HL-60 (cell line): Measurements from ENCODE around the gene IL20RA.

Experiments
- DNase-seq, 2 experiments: peaks; one replicate each; pipeline ENCODE4 v3.0.0-alpha.2; 2010 to 2020; ENCODE audit warnings: low read depth in 1 of 2, low spot score in 1 of 2
- H3K27ac ChIP-seq: fragments of 250-450 bp; sonication (Bioruptor Pico); replicated peaks from 2 replicates; pipeline ENCODE4 v1.5.1; 2020; ENCODE audit warnings: mild to moderate bottlenecking, moderate library complexity
- H3K27me3 ChIP-seq: fragments of 250-450 bp; sonication (Bioruptor Pico); 2 replicates; pipeline ENCODE4 v1.5.1; 2021; ENCODE audit warnings: mild to moderate bottlenecking, moderate library complexity; ENCODE audit not compliant: insufficient read depth, poor library complexity, severe bottlenecking
- H3K4me3 ChIP-seq: replicated peaks from 2 replicates; pipeline ENCODE4 v1.5.1; 2011; ENCODE audit warnings: mild to moderate bottlenecking, control low read depth, low read length; ENCODE audit not compliant: insufficient read depth
- GABPA ChIP-seq: IDR thresholded peaks from 2 replicates; pipeline ENCODE4 v1.6.1; 2012; ENCODE audit warnings: low read depth
- POLR2AphosphoS5 ChIP-seq: IDR thresholded peaks from 2 replicates; pipeline ENCODE4 v1.6.1; 2012; ENCODE audit warnings: low read depth
- SPI1 ChIP-seq: IDR thresholded peaks from 2 replicates; pipeline ENCODE4 v1.6.1; 2012; ENCODE audit warnings: low read depth, mild to moderate bottlenecking, borderline replicate concordance
- long read RNA-seq: library from polyadenylated mRNA; unstranded; transcript quantifications from one replicate; pipeline ENCODE4 v2.0.0, GENCODE V29; 2020
- TF ChIP-seq, protein P1 (sequence below): IDR thresholded peaks from one replicate; pipeline ENCODE4 v1.5.1; 2011; ENCODE audit warnings: low read length, control low read depth, inconsistent platforms; ENCODE audit not compliant: insufficient read depth
- TF ChIP-seq, protein P2 (sequence below): IDR thresholded peaks from 2 replicates; pipeline ENCODE4 v1.6.1; 2012; ENCODE audit warnings: low read depth; ENCODE audit not compliant: insufficient replicate concordance

Gene IL20RA, protein sequence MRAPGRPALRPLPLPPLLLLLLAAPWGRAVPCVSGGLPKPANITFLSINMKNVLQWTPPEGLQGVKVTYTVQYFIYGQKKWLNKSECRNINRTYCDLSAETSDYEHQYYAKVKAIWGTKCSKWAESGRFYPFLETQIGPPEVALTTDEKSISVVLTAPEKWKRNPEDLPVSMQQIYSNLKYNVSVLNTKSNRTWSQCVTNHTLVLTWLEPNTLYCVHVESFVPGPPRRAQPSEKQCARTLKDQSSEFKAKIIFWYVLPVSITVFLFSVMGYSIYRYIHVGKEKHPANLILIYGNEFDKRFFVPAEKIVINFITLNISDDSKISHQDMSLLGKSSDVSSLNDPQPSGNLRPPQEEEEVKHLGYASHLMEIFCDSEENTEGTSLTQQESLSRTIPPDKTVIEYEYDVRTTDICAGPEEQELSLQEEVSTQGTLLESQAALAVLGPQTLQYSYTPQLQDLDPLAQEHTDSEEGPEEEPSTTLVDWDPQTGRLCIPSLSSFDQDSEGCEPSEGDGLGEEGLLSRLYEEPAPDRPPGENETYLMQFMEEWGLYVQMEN
- long read RNA-seq, partial matches to known transcripts, result 0 of 1 reads
- long read RNA-seq, other reads (novel, unspliced or antisense), result 1 of 1 reads

DNA sequence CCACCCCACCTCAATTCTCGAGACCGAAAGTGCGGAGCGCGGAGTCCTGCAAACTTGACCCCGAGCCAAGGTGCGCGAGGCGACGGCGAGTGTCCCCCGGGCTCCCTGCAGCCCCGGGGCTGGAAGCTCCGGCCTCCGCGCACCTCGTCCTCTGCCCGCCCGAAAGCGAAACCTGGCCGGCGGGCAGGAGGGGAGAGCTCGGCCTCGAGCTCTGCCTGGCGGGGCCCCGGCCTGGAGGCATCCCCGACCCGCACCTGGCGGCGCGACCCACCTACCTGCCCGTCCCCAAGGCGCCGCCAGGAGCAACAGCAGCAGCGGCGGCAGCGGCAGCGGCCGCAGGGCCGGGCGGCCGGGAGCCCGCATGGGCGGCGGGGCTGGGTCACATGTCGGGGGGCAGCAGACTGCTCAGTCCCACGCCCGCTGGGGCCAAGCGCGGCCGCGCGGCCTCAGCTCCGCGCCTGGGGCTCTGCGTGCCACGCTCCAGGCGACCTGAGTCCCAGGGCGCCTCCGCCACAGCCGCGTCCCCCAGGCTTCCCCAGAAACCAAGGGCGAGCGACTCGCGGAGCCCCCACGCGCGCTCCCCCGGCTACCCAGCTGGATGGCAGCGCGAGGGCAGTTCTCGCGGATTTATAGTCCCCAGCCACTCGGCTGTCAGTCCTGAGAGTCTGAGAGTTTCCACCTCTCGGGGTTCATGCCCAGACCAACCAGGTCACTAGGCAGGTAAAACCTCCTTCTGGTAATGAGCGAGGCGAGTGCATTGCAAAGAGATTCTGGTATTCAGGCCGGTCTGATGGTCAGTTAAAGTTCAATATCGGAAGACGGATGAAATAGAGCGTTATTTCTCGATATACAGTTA lies at the start of gene IL20RA:
Gene IL20RA (minus strand): TSS at position 600 of the 856 bp plus-strand sequence. CDS start 237 bp downstream, at position 363.
- peak within 1 kb of the TSS; percentile 57 for H3K4me3 ChIP-seq

DNA sequence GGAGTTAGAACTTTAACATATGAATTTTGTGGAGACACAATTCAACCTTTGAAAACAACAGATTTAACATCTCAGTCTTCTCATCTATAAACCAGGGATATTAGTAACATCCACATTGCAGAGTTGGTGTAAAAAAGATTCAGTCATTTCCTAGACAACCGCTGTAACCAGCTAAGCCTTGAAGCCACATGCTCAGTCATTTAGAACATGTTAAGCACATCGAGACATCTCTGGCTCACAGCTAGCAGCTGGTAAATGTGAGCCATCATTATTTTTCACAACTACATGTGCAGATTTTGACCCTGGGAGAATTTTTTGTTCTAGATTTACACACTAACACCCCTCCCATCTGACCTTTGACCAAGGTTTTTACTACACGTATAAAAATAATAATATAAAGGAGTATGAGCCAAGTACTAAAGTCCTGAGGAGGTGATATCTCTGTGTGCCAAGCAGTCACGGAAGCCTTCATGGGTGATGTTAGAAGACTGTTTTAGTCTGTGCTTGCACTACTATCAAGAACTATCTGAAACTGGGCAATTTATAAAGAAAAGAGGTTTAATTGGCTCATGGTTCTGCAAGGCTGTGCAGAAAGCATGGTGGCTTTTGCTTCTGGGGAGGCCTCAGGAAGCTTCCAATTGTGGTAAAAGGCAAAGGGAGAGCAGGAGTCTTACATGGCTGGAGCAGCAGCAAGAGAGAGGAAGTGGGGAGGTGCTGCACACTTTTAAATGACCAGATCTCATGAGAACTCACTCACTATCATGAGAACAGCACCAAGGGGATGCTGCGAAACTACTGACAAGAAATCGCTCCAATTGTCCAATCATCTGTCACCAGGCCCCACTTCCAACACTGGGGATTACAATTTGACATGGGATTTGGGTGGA lies 48.7 kb upstream of the IL20RA start:
- DNase-seq, result no peak
- Histone ChIP-seq H3K4me3 (no peak overlapping the region), H3K27me3 (no peaks in the 10 kb centered on the region), H3K27ac (no peak overlapping the region)
- TF ChIP-seq, protein P1, sequence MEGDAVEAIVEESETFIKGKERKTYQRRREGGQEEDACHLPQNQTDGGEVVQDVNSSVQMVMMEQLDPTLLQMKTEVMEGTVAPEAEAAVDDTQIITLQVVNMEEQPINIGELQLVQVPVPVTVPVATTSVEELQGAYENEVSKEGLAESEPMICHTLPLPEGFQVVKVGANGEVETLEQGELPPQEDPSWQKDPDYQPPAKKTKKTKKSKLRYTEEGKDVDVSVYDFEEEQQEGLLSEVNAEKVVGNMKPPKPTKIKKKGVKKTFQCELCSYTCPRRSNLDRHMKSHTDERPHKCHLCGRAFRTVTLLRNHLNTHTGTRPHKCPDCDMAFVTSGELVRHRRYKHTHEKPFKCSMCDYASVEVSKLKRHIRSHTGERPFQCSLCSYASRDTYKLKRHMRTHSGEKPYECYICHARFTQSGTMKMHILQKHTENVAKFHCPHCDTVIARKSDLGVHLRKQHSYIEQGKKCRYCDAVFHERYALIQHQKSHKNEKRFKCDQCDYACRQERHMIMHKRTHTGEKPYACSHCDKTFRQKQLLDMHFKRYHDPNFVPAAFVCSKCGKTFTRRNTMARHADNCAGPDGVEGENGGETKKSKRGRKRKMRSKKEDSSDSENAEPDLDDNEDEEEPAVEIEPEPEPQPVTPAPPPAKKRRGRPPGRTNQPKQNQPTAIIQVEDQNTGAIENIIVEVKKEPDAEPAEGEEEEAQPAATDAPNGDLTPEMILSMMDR, result no peak
- TF ChIP-seq SPI1, result peak; percentile 48; the same call in 1 of the 2 replicates

More for the DNA sequence above, at the start of gene IL20RA:
- DNase-seq, result no peak
- no peak for TF ChIP-seq POLR2AphosphoS5
- TF ChIP-seq GABPA, result no peak
- TF ChIP-seq, protein P1, result no peak
- TF ChIP-seq SPI1, result no peak
- TF ChIP-seq, protein P2, sequence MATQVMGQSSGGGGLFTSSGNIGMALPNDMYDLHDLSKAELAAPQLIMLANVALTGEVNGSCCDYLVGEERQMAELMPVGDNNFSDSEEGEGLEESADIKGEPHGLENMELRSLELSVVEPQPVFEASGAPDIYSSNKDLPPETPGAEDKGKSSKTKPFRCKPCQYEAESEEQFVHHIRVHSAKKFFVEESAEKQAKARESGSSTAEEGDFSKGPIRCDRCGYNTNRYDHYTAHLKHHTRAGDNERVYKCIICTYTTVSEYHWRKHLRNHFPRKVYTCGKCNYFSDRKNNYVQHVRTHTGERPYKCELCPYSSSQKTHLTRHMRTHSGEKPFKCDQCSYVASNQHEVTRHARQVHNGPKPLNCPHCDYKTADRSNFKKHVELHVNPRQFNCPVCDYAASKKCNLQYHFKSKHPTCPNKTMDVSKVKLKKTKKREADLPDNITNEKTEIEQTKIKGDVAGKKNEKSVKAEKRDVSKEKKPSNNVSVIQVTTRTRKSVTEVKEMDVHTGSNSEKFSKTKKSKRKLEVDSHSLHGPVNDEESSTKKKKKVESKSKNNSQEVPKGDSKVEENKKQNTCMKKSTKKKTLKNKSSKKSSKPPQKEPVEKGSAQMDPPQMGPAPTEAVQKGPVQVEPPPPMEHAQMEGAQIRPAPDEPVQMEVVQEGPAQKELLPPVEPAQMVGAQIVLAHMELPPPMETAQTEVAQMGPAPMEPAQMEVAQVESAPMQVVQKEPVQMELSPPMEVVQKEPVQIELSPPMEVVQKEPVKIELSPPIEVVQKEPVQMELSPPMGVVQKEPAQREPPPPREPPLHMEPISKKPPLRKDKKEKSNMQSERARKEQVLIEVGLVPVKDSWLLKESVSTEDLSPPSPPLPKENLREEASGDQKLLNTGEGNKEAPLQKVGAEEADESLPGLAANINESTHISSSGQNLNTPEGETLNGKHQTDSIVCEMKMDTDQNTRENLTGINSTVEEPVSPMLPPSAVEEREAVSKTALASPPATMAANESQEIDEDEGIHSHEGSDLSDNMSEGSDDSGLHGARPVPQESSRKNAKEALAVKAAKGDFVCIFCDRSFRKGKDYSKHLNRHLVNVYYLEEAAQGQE, result no peak
- no peak within 1 kb of the TSS for H3K27ac ChIP-seq
- H3K27me3 ChIP-seq, result peaks cover 71% of the 10 kb centered on the region

DNA sequence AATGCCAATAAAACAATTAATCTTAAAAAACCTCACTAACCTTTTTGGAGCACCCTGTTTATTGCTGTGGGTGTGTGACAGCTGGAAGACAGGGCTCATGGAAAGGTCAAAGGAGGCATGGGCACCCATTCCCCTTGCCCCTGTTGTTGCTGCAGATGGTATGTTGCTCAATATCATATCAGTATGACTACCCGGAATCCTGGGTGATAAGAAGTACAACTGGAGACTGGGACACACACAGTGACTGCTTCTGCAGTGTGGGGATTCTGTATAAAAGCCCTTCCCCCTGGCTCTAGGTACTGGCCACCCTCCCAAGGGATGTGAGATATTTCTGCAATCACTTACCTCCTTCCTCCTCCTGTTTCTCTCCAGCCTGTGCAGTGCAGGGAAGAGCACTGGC lies 47.3 kb upstream of the IL20RA start:
- Histone ChIP-seq H3K27me3 (no peaks in the 10 kb centered on the region), H3K27ac (no peak overlapping the region), H3K4me3 (no peak overlapping the region)
- TF ChIP-seq POLR2AphosphoS5 (no peak), GABPA (no peak), SPI1 (no peak)
- TF ChIP-seq, protein P1, result no peak
- TF ChIP-seq, protein P2, result no peak
- no peak for DNase-seq
